HG03342 (cell line): ENCODE data around the gene PRELP.
"Not testable (repeated sequence)": the region's sequence is repeated elsewhere in the genome, so short reads cannot be mapped to it uniquely, and the experiment has no call there.

Experiments used
- ATAC-seq: cut with Tn5 transposase; IDR thresholded peaks from one replicate; pipeline ENCODE4 v1.9.1; 2021; ENCODE audit warnings: mild to moderate bottlenecking, moderate library complexity; ENCODE audit not compliant: unreplicated experiment

Gene PRELP

GRCh38 chr1:203504400-203505250, 29.0 kb downstream of the PRELP start:
- no peak for ATAC-seq

- no peak for ATAC-seq
Observed at GRCh38 chr1:203505526-203506204, 30.1 kb downstream of the PRELP start.

- no peak for ATAC-seq
Observed at GRCh38 chr1:203506858-203507626, 31.4 kb downstream of the PRELP start.

GRCh38 chr1:203507759-203508158, 32.2 kb downstream of the PRELP start:
- no peak for ATAC-seq

GRCh38 chr1:203508463-203509073, 33.0 kb downstream of the PRELP start:
- ATAC-seq: no peak

GRCh38 chr1:203509135-203509534, 33.5 kb downstream of the PRELP start:
- ATAC-seq: no peak

- no peak for ATAC-seq
Observed at GRCh38 chr1:203511513-203511912, 35.9 kb downstream of the PRELP start.

GRCh38 chr1:203511930-203512329, 36.3 kb downstream of the PRELP start:
- ATAC-seq: no peak

- no peak for ATAC-seq
Observed at GRCh38 chr1:203512517-203512847, 36.9 kb downstream of the PRELP start.

GRCh38 chr1:203512848-203513584, 37.4 kb downstream of the PRELP start:
- no peak for ATAC-seq

- ATAC-seq: no peak
Observed at GRCh38 chr1:203513585-203514031, 38.0 kb downstream of the PRELP start.

- ATAC-seq: no peak
Observed at GRCh38 chr1:203516184-203516583, 40.6 kb downstream of the PRELP start.

GRCh38 chr1:203516906-203517305, 41.3 kb downstream of the PRELP start:
- no peak for ATAC-seq

GRCh38 chr1:203517426-203518110, 42.0 kb downstream of the PRELP start:
- ATAC-seq: no peak

GRCh38 chr1:203518139-203518538, 42.5 kb downstream of the PRELP start:
- not testable (repeated sequence) for ATAC-seq

- ATAC-seq: no peak
Observed at GRCh38 chr1:203518541-203518940, 42.9 kb downstream of the PRELP start.

GRCh38 chr1:203519053-203519840, 43.6 kb downstream of the PRELP start:
- no peak for ATAC-seq

GRCh38 chr1:203519896-203520295, 44.3 kb downstream of the PRELP start:
- no peak for ATAC-seq

- no peak for ATAC-seq
Observed at GRCh38 chr1:203520315-203520714, 44.7 kb downstream of the PRELP start.
